ENCODE data around the gene GPC5.

GRCh38 chr13:92670096-92670495, 1271.7 kb downstream of the GPC5 start:
- TF ChIP-seq EP300 (IDR thresholded peaks at IDR 0.05) (no peak), POLR2AphosphoS5 (IDR thresholded peaks at IDR 0.05) (no peak)
